ENCODE measurements around the gene KCNN3.

Gene KCNN3

GRCh38 chr1:154806333-154806732 is 63.7 kb downstream of the KCNN3 start:
- no peak overlapping the region for H3K4me3 ChIP-seq (ENCODE audit: low read depth, low read length)
- H3K36me3 ChIP-seq (ENCODE audit: control insufficient read depth, insufficient read depth, low read length), result no peaks in the 10 kb centered on the region
- H3K4me1 ChIP-seq (ENCODE audit: control insufficient read depth, insufficient read depth, low read length), result no peaks in the 10 kb centered on the region
- no peaks in the 10 kb centered on the region for H3K27me3 ChIP-seq (ENCODE audit: control insufficient read depth, insufficient read depth, low read length)
- no peak overlapping the region for H3K9ac ChIP-seq (ENCODE audit: low read depth, low read length)
- H3K9me3 ChIP-seq (ENCODE audit: control insufficient read depth, insufficient read depth, low read length), result no peaks in the 10 kb centered on the region

- H3K36me3 ChIP-seq (ENCODE audit: control insufficient read depth, insufficient read depth, low read length), result no peaks in the 10 kb centered on the region
- H3K9me3 ChIP-seq (ENCODE audit: control insufficient read depth, insufficient read depth, low read length), result no peaks in the 10 kb centered on the region
- no peaks in the 10 kb centered on the region for H3K4me1 ChIP-seq (ENCODE audit: control insufficient read depth, insufficient read depth, low read length)
- no peak overlapping the region for H3K9ac ChIP-seq (ENCODE audit: low read depth, low read length)
- H3K4me3 ChIP-seq (ENCODE audit: low read depth, low read length), result no peak overlapping the region
- no peaks in the 10 kb centered on the region for H3K27me3 ChIP-seq (ENCODE audit: control insufficient read depth, insufficient read depth, low read length)
Measured at GRCh38 chr1:154802982-154803920, 66.8 kb downstream of the KCNN3 start.

GRCh38 chr1:154802336-154802969 is 67.6 kb downstream of the KCNN3 start:
- Histone ChIP-seq H3K9ac (ENCODE audit: low read depth, low read length) (no peak overlapping the region), H3K27me3 (ENCODE audit: control insufficient read depth, insufficient read depth, low read length) (no peaks in the 10 kb centered on the region), H3K4me3 (ENCODE audit: low read depth, low read length) (no peak overlapping the region), H3K36me3 (ENCODE audit: control insufficient read depth, insufficient read depth, low read length) (no peaks in the 10 kb centered on the region), H3K9me3 (ENCODE audit: control insufficient read depth, insufficient read depth, low read length) (no peaks in the 10 kb centered on the region), H3K4me1 (ENCODE audit: control insufficient read depth, insufficient read depth, low read length) (no peaks in the 10 kb centered on the region)

GRCh38 chr1:154801234-154802011 is 68.7 kb downstream of the KCNN3 start:
- Histone ChIP-seq H3K4me1 (ENCODE audit: control insufficient read depth, insufficient read depth, low read length) (no peaks in the 10 kb centered on the region), H3K4me3 (ENCODE audit: low read depth, low read length) (no peak overlapping the region), H3K27me3 (ENCODE audit: control insufficient read depth, insufficient read depth, low read length) (no peaks in the 10 kb centered on the region), H3K9me3 (ENCODE audit: control insufficient read depth, insufficient read depth, low read length) (no peaks in the 10 kb centered on the region), H3K9ac (ENCODE audit: low read depth, low read length) (no peak overlapping the region), H3K36me3 (ENCODE audit: control insufficient read depth, insufficient read depth, low read length) (no peaks in the 10 kb centered on the region)

GRCh38 chr1:154799188-154799587 is 70.9 kb downstream of the KCNN3 start:
- no peaks in the 10 kb centered on the region for H3K27me3 ChIP-seq (ENCODE audit: control insufficient read depth, insufficient read depth, low read length)
- H3K4me1 ChIP-seq (ENCODE audit: control insufficient read depth, insufficient read depth, low read length), result no peaks in the 10 kb centered on the region
- no peaks in the 10 kb centered on the region for H3K36me3 ChIP-seq (ENCODE audit: control insufficient read depth, insufficient read depth, low read length)
- H3K9ac ChIP-seq (ENCODE audit: low read depth, low read length), result no peak overlapping the region
- H3K4me3 ChIP-seq (ENCODE audit: low read depth, low read length), result no peak overlapping the region
- H3K9me3 ChIP-seq (ENCODE audit: control insufficient read depth, insufficient read depth, low read length), result no peaks in the 10 kb centered on the region

GRCh38 chr1:154798645-154799044 is 71.4 kb downstream of the KCNN3 start:
- no peak overlapping the region for H3K9ac ChIP-seq (ENCODE audit: low read depth, low read length)
- H3K4me3 ChIP-seq (ENCODE audit: low read depth, low read length), result no peak overlapping the region
- H3K36me3 ChIP-seq (ENCODE audit: control insufficient read depth, insufficient read depth, low read length), result no peaks in the 10 kb centered on the region
- no peaks in the 10 kb centered on the region for H3K4me1 ChIP-seq (ENCODE audit: control insufficient read depth, insufficient read depth, low read length)
- no peaks in the 10 kb centered on the region for H3K27me3 ChIP-seq (ENCODE audit: control insufficient read depth, insufficient read depth, low read length)
- H3K9me3 ChIP-seq (ENCODE audit: control insufficient read depth, insufficient read depth, low read length), result no peaks in the 10 kb centered on the region

DNA sequence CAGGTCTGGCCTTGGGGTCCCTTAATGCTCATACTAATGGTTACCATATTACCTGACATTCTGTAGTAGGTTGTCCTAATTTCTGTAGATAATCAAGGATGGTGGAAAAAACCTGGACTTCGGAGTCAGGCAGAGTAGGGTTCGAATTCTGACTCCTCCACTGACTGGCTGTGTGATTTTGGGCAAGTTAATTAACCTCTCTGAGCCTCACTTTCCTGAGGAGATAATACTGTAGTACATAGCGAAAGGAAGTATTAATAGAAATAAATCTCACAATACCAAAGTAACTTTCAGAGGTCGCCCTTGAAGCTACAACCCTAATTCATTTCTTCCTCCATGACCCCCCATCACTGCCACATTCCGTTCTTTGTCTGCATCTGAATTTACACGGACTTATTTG is 72.9 kb downstream of the KCNN3 start:
- no peak overlapping the region for H3K9ac ChIP-seq (ENCODE audit: low read depth, low read length)
- H3K4me3 ChIP-seq (ENCODE audit: low read depth, low read length), result no peak overlapping the region
- H3K9me3 ChIP-seq (ENCODE audit: control insufficient read depth, insufficient read depth, low read length), result no peaks in the 10 kb centered on the region
- H3K36me3 ChIP-seq (ENCODE audit: control insufficient read depth, insufficient read depth, low read length), result no peaks in the 10 kb centered on the region
- no peaks in the 10 kb centered on the region for H3K4me1 ChIP-seq (ENCODE audit: control insufficient read depth, insufficient read depth, low read length)
- H3K27me3 ChIP-seq (ENCODE audit: control insufficient read depth, insufficient read depth, low read length), result no peaks in the 10 kb centered on the region

- Histone ChIP-seq H3K4me3 (ENCODE audit: low read depth, low read length) (no peak overlapping the region), H3K9me3 (ENCODE audit: control insufficient read depth, insufficient read depth, low read length) (no peaks in the 10 kb centered on the region), H3K27me3 (ENCODE audit: control insufficient read depth, insufficient read depth, low read length) (no peaks in the 10 kb centered on the region), H3K4me1 (ENCODE audit: control insufficient read depth, insufficient read depth, low read length) (no peaks in the 10 kb centered on the region), H3K36me3 (ENCODE audit: control insufficient read depth, insufficient read depth, low read length) (no peaks in the 10 kb centered on the region), H3K9ac (ENCODE audit: low read depth, low read length) (no peak overlapping the region)
Measured at GRCh38 chr1:154796303-154796892, 73.7 kb downstream of the KCNN3 start.

GRCh38 chr1:154794608-154795007 is 75.5 kb downstream of the KCNN3 start:
- Histone ChIP-seq H3K4me1 (ENCODE audit: control insufficient read depth, insufficient read depth, low read length) (no peaks in the 10 kb centered on the region), H3K9me3 (ENCODE audit: control insufficient read depth, insufficient read depth, low read length) (no peaks in the 10 kb centered on the region), H3K4me3 (ENCODE audit: low read depth, low read length) (no peak overlapping the region), H3K27me3 (ENCODE audit: control insufficient read depth, insufficient read depth, low read length) (no peaks in the 10 kb centered on the region), H3K9ac (ENCODE audit: low read depth, low read length) (no peak overlapping the region), H3K36me3 (ENCODE audit: control insufficient read depth, insufficient read depth, low read length) (no peaks in the 10 kb centered on the region)

GRCh38 chr1:154793685-154794084 is 76.4 kb downstream of the KCNN3 start:
- Histone ChIP-seq H3K9me3 (ENCODE audit: control insufficient read depth, insufficient read depth, low read length) (no peaks in the 10 kb centered on the region), H3K9ac (ENCODE audit: low read depth, low read length) (no peak overlapping the region), H3K27me3 (ENCODE audit: control insufficient read depth, insufficient read depth, low read length) (no peaks in the 10 kb centered on the region), H3K4me1 (ENCODE audit: control insufficient read depth, insufficient read depth, low read length) (no peaks in the 10 kb centered on the region), H3K36me3 (ENCODE audit: control insufficient read depth, insufficient read depth, low read length) (no peaks in the 10 kb centered on the region), H3K4me3 (ENCODE audit: low read depth, low read length) (no peak overlapping the region)

DNA sequence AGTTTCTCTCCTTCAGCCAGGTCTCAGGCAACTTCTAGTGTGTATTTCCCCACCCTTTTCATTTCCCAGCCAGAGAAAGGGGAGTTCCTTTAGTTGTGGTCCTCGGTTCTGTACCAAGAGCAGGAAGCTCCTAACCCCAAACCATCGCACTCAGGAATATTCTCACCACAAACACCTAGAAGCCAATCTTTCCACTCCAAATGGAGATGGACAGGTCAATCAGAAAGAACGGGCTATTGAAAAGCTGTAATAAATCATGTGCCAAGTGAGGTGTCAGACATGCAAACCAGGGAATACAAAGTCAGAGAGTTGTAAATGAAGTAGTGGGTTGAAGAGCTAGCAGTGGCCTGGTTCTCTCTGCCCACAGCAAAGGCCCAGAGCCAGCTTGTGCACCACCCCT is 77.2 kb downstream of the KCNN3 start:
- Histone ChIP-seq H3K36me3 (ENCODE audit: control insufficient read depth, insufficient read depth, low read length) (no peaks in the 10 kb centered on the region), H3K9ac (ENCODE audit: low read depth, low read length) (no peak overlapping the region), H3K27me3 (ENCODE audit: control insufficient read depth, insufficient read depth, low read length) (no peaks in the 10 kb centered on the region), H3K4me3 (ENCODE audit: low read depth, low read length) (no peak overlapping the region), H3K9me3 (ENCODE audit: control insufficient read depth, insufficient read depth, low read length) (no peaks in the 10 kb centered on the region), H3K4me1 (ENCODE audit: control insufficient read depth, insufficient read depth, low read length) (no peaks in the 10 kb centered on the region)
